Adrenal gland (tissue), 12 donors: ENCODE measurements around the gene RGSL1. TPM values are rescaled to one million over a fixed set of nuclear protein-coding genes. Genes with fewer than 3 reads are reported as not detected.

Experiments
- DNase-seq, 7 donors: peaks; one replicate each; pipeline ENCODE4 v3.0.0-alpha.2; 2019 to 2020
- H3K27ac ChIP-seq, 5 donors: fragments of 200-600 bp; sonication (generic) in 4 of 5; 1 replicate in 3 of 5; 2 replicates in 2 of 5; pipeline versions ENCODE4 v1.5.1 to v1.8.0; 2016 to 2020; ENCODE audit warnings: mild to moderate bottlenecking in 1 of 5
- H3K27me3 ChIP-seq: fragments of 200-600 bp; 2 replicates; pipeline ENCODE4 v1.8.0; 2021
- H3K36me3 ChIP-seq, 2 donors: fragments of 200-600 bp; replicated peaks in 1 of 2; 1 replicate in 1 of 2; 2 replicates in 1 of 2; pipeline versions ENCODE4 v1.5.1 to v1.8.0; 2018 to 2022
- H3K4me1 ChIP-seq, 2 donors: fragments of 200-600 bp; replicated peaks in 1 of 2; 1 replicate in 1 of 2; 2 replicates in 1 of 2; pipeline versions ENCODE4 v1.5.1 to v1.8.0; 2018 to 2021
- H3K4me3 ChIP-seq, 4 donors: fragments of 200-600 bp; sonication (generic) in 3 of 4; one replicate each; pipeline ENCODE4 v1.5.1; 2016 to 2018
- H3K9me3 ChIP-seq, 3 donors: fragments of 200-600 bp; sonication (generic) in 1 of 3; replicated peaks in 1 of 3; 1 replicate in 2 of 3; 2 replicates in 1 of 3; pipeline versions ENCODE4 v1.5.1 to v1.8.0; 2016 to 2021
- POLR2A ChIP-seq, 2 donors: fragments of 450-650 bp; IDR thresholded peaks; one replicate each; pipeline ENCODE4 v1.6.1; 2017; ENCODE audit warnings: antibody characterized with exemption in 2 of 2, mild to moderate bottlenecking in 2 of 2, moderate library complexity in 1 of 2
- WGBS, 4 donors: extraction: QIAGEN DNeasy Blood & Tissue Kit in 2 of 4; methylation state at CpG; one replicate each; pipeline versions ENCODE4 v1.1.5 to v1.1.7; 2013 to 2017; 5-methylcytosine and 5-hydroxymethylcytosine counted together
- intact Hi-C, 2 donors: fragments of 100-400 bp; cut with DNase I; formaldehyde crosslinking; loops; one replicate each; pipeline versions ENCODE4 v1.14.1 to v1.15.0; 2022 to 2023
- polyA plus RNA-seq, 3 donors: library from polyadenylated mRNA; stranded (reverse); fragments of 200-250 nt in 2 of 3; fragments of 350-450 nt in 1 of 3; fragmentation: Illumina TruSeq in 1 of 3; extraction: RNeasy Lipid Tissue Mini Kit (QIAGEN cat#74804) in 1 of 3; gene quantifications; one replicate each; pipeline ENCODE4 v1.2.3, GENCODE V29; 2013 to 2014
- total RNA-seq, 9 donors: library from RNA; depleted of rRNA in 4 of 9; stranded (reverse); fragments of >200 nt in 4 of 9; fragments of 120-200 nt in 1 of 9; fragmentation: NEBNext Ultra II Directional in 1 of 9; extraction: Animal tissue kit (Norgen Biotek cat#: 25700) in 1 of 9; gene quantifications; one replicate each; pipeline versions ENCODE4 v1.1.0 to v1.2.4, GENCODE V29; 2013 to 2023
- TF ChIP-seq, protein P1 (sequence below), 6 experiments: fragments of 450-650 bp in 4 of 6; fragments of 200-600 bp in 2 of 6; sonication (generic) in 1 of 6; IDR thresholded peaks; 1 replicate in 5 of 6; 2 replicates in 1 of 6; pipeline versions ENCODE4 v1.5.1 to v1.8.0; 2016 to 2021; ENCODE audit warnings: antibody characterized with exemption in 6 of 6, mild to moderate bottlenecking in 2 of 6, moderate library complexity in 1 of 6
- donor health status: healthy with polysubstance abuse.
- donor health status: Bipolar disorder and iron deficiency.
- donor health status: DM: yes; HTN: yes; CAD: no.
- donor health status: DM: no; HTN: no; CAD: no.
- donor health status: DM: no; HTN: no; CAD: no.
- donor health status: DM: yes; HTN: yes; CAD: no.

Gene RGSL1
- total and polyA plus RNA-seq, 12 donors: not detected

GRCh38 chr1:182600036-182600713 lies 150.2 kb downstream of the RGSL1 start:
- Histone ChIP-seq H3K27ac (no peak overlapping the region), H3K9me3 (no peaks in the 10 kb centered on the region), H3K4me1 (peaks cover 0 to 30% of the 10 kb centered on the region in 2 donors), H3K27me3 (no peaks in the 10 kb centered on the region), H3K36me3 (no peaks in the 10 kb centered on the region), H3K4me3 (no peak overlapping the region)
- TF ChIP-seq, protein P1, sequence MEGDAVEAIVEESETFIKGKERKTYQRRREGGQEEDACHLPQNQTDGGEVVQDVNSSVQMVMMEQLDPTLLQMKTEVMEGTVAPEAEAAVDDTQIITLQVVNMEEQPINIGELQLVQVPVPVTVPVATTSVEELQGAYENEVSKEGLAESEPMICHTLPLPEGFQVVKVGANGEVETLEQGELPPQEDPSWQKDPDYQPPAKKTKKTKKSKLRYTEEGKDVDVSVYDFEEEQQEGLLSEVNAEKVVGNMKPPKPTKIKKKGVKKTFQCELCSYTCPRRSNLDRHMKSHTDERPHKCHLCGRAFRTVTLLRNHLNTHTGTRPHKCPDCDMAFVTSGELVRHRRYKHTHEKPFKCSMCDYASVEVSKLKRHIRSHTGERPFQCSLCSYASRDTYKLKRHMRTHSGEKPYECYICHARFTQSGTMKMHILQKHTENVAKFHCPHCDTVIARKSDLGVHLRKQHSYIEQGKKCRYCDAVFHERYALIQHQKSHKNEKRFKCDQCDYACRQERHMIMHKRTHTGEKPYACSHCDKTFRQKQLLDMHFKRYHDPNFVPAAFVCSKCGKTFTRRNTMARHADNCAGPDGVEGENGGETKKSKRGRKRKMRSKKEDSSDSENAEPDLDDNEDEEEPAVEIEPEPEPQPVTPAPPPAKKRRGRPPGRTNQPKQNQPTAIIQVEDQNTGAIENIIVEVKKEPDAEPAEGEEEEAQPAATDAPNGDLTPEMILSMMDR (IDR thresholded peaks at IDR 0.05): no peak
- TF ChIP-seq POLR2A (IDR thresholded peaks at IDR 0.05): no peak
- 86 to 91% (median 90%) methylated on average over 12 to 17 of the region's 17 CpGs for WGBS, 4 donors
- intact Hi-C loops: loop anchor here (2.0 to 5.0 kb wide), 3 partner anchors 153 to 185 kb away; no protein-coding TSS in a partner anchor
- DNase-seq: peak in 1 of 7 donors; percentile 47

- peaks cover 0 to 30% of the 10 kb centered on the region in 2 donors for H3K4me1 ChIP-seq
- no peak for TF ChIP-seq POLR2A (IDR thresholded peaks at IDR 0.05)
- TF ChIP-seq, protein P1 (IDR thresholded peaks at IDR 0.05): no peak
- H3K9me3 ChIP-seq: no peaks in the 10 kb centered on the region
- peak in 1 of 7 donors; percentile 50 for DNase-seq
- H3K27me3 ChIP-seq: no peaks in the 10 kb centered on the region
- no peak overlapping the region for H3K4me3 ChIP-seq
- H3K27ac ChIP-seq: peak overlapping the region in 1 of 5 donors; percentile 51
- intact Hi-C loops: loop anchor here (2.0 to 5.0 kb wide), 3 partner anchors 154 to 184 kb away; no protein-coding TSS in a partner anchor
- H3K36me3 ChIP-seq: no peaks in the 10 kb centered on the region
- 62 to 72% (median 68%) methylated on average over 5 of the region's 5 CpGs for WGBS, 4 donors
These were observed 150.9 kb downstream of the RGSL1 start for GRCh38 chr1:182600745-182601415.

DNA sequence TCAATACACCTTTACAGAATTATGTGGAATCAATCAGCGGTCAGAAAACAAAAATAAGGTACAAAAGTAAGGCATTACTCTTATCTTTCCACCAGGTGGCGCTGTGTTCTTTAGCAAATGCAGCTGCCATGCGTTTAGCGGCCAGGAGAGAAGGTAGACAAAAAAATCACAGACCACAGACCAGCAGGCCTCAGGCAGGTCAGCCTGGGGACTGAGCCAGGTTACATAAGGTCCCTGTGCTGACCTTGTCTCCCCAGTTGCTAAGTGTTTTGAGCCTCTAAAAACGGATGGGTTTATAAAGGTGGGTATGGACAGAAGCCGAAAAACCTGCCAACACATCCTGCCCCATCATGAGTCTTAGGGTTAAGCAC lies 151.5 kb downstream of the RGSL1 start:
- H3K36me3 ChIP-seq: no peaks in the 10 kb centered on the region
- H3K4me1 ChIP-seq: peaks cover 0 to 30% of the 10 kb centered on the region in 2 donors
- H3K4me3 ChIP-seq: no peak overlapping the region
- TF ChIP-seq, protein P1 (IDR thresholded peaks at IDR 0.05): peak; percentile 91 to 98 (median 94)
- no peak for TF ChIP-seq POLR2A (IDR thresholded peaks at IDR 0.05)
- peak; percentile 73 to 88 (median 77) for DNase-seq
- H3K9me3 ChIP-seq: no peaks in the 10 kb centered on the region
- intact Hi-C loops: loop anchor here (2.0 to 5.0 kb wide), 3 partner anchors 154 to 183 kb away; no protein-coding TSS in a partner anchor
- H3K27me3 ChIP-seq: no peaks in the 10 kb centered on the region
- peak overlapping the region in 1 of 5 donors; percentile 51 for H3K27ac ChIP-seq
- WGBS, 4 donors: 15 to 21% (median 19%) methylated on average over 6 of the region's 6 CpGs

DNA sequence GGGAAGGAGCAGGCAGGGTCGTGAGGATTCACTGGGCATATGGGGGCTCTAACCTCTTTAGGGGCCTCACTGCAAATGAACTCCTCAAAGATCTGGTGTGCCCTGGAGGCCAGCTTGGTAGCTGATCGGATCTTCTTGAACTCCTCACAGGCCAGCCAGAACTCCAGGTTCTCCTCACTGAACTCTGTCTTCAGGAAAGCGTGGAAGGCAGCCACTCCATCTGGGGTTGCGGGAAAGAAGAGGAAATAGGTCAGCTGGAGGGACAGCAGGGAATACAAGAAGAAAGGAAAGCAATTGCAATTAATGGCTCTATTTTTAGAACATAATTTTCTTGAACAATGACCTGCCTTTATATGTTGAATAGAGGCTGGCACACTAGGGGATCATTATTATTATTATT lies 152.0 kb downstream of the RGSL1 start:
- H3K27ac ChIP-seq: peak overlapping the region in 1 of 5 donors; percentile 51
- H3K4me3 ChIP-seq: no peak overlapping the region
- intact Hi-C loops: loop anchor here (2.0 to 5.0 kb wide), 3 partner anchors 155 to 183 kb away; no protein-coding TSS in a partner anchor
- peaks cover 0 to 30% of the 10 kb centered on the region in 2 donors for H3K4me1 ChIP-seq
- peak in 1 of 7 donors; percentile 8 for DNase-seq
- H3K27me3 ChIP-seq: no peaks in the 10 kb centered on the region
- H3K36me3 ChIP-seq: no peaks in the 10 kb centered on the region
- TF ChIP-seq, protein P1 (IDR thresholded peaks at IDR 0.05): no peak
- TF ChIP-seq POLR2A (IDR thresholded peaks at IDR 0.05): no peak
- H3K9me3 ChIP-seq: no peaks in the 10 kb centered on the region
- WGBS, 4 donors: 61 to 84% (median 67%) methylated on average over 4 of the region's 4 CpGs
